Measurements from ENCODE around the gene MICU2.

DNA sequence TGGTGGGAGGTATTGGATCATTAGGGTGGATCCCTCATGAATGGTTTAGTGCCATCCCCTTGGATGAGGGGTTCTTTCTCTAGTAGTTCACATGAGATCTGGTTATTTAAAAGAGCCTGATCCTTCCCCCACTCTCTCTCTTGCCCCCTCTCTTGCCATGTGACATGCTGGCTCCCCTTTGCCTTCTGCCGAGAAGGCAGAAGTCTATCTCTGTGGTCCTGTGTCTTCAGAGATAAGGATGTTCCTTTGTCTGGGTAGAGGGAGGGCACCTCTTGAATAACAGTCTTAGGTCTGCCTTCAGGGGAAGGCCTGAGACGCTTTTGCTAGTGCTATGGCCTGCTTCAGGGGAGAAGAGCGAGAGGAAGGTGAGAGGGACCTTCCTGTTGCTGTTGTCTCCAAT lies 142.8 kb downstream of the MICU2 start:
- TF ChIP-seq, protein P1, sequence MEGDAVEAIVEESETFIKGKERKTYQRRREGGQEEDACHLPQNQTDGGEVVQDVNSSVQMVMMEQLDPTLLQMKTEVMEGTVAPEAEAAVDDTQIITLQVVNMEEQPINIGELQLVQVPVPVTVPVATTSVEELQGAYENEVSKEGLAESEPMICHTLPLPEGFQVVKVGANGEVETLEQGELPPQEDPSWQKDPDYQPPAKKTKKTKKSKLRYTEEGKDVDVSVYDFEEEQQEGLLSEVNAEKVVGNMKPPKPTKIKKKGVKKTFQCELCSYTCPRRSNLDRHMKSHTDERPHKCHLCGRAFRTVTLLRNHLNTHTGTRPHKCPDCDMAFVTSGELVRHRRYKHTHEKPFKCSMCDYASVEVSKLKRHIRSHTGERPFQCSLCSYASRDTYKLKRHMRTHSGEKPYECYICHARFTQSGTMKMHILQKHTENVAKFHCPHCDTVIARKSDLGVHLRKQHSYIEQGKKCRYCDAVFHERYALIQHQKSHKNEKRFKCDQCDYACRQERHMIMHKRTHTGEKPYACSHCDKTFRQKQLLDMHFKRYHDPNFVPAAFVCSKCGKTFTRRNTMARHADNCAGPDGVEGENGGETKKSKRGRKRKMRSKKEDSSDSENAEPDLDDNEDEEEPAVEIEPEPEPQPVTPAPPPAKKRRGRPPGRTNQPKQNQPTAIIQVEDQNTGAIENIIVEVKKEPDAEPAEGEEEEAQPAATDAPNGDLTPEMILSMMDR (conservative IDR thresholded peaks at IDR 0.05 in 1 of 2, IDR thresholded peaks at IDR 0.05 in 1 of 2; ENCODE audit: low read depth in 1 of 2, low read length in 2 of 2) = no peak
- no peak for TF ChIP-seq EZH2 (IDR thresholded peaks at IDR 0.05; ENCODE audit: low read length, missing control alignments)

All from fibroblast of lung (primary cell).